DOHH2 (cell line): ENCODE data around the gene TEX19.

Experiments used
- CTCF ChIP-seq: fragments of 200-600 bp; sonication (generic); IDR thresholded peaks from one replicate; pipeline ENCODE4 v1.5.1; 2014; ENCODE audit warnings: antibody characterized with exemption, mild to moderate bottlenecking, low read depth, low read length; ENCODE audit not compliant: poor library complexity, severe bottlenecking
- EZH2phosphoT487 ChIP-seq: fragments of 200-600 bp; sonication (generic); IDR thresholded peaks from 2 replicates; pipeline ENCODE4 v1.6.1; 2017; ENCODE audit warnings: borderline replicate concordance, mild to moderate bottlenecking, antibody characterized with exemption, low read length, moderate library complexity, mixed read lengths

DNA sequence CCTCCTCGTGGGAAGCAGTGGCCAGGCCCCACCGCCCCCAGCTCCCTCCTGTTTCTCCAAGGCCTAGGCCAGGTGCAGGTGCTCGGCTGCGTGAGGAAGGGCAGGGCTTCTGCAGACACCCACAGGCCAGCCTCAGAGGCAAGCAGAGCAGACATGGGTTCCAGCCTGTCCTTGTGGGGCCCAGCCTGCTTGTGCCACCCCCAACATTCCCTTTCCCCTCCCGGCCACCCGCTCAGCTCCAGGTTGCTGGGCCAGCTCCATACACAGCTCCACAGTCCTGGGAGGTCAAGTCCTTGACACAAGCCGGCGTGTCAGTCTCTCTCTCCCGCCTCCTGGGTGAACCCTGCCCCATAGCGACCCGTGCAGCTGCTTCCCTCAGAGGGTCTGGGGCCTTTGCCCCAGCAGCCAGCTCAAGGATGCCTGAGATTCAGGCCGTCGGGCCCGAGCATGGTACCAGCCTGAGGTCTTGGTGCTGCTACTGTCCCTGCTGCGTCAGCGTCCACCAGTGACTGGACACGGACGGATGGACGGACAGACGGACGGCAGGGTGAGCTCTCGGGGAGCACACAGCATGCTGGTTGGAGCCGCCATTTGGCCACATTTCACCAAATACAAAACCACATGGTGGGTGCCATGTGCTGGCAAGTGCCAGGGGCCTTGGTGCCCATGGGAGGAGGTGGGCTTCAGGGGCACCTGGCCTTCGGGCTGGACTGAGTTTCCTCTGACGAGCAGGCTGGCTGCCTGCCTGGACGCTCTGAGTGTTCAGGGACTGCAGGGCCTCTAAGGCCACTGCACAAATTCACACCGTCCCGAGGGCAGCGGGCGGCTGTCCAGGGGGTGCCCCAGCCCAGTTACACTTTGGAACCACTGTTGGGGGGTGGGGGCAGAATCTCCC, 33.5 kb upstream of the TEX19 start:
- no peak for TF ChIP-seq CTCF
- TF ChIP-seq EZH2phosphoT487, result no peak
